ENCODE data around the gene CERK.
"Not testable (repeated sequence)": the region's sequence is repeated elsewhere in the genome, so short reads cannot be mapped to it uniquely, and the experiment has no call there.

The CERK gene

DNA sequence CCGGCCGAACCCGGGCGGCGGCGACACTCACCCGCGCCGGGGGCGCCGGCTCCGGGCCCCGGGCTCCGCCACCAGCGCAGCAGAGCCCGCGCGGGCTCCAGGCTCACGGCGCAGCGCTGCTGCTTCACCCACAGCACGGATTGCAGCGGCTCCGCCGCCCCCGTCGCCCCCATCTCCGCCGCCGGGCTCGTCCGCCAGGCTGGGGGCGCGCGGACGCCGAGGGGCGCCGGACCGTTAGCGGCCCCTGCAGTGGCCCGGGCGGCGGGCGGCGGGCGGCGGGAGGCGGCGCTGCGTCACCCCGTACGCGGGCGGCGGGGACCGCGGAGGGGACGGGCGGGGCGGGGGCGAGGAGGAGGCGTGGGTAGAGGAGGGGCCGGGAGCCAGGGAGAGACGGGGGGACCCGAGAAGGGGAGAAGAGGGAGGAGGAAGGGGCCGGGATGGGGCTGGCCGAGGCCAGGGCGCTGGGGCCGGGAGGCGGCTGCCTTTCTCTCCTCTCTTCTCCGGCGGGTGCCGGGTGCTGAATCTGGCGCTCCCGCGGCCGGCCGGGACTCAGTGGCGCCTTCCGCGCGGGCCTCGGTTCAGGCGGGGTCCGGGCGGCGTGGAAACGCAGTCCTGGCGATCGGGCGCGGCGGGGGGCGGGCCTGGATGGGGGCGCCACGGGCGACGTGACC is at the start of gene CERK:
Gene CERK (minus strand): TSS at position 277 of the 671 bp plus-strand sequence. CDS start 104 bp downstream, at position 173.
- DNase-seq (ENCODE audit: low read depth in 2 of 2, low spot score in 1 of 2): peak in 1 of 2 donors; percentile 52

DNA sequence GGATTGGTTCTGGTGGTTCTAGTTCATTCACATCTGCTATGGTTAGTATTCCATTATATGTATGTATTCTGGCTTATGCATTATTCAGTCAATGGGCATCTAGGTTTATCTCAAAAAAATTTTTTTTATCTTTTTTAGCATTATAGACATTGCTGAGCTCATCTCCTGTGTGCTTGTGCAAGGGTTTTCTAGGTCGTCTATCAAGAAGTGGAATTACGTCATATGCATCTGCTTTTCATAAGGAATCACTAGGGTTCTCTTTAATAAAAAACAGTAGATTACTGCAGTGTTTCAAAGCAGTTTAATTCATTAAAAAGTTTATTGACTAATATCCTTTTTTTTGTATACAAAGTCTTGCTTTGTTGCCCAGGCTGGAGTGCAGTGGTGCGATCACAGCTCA is 45.7 kb upstream of the CERK start:
- no peak for DNase-seq (ENCODE audit: low read depth in 2 of 2, low spot score in 1 of 2)

DNA sequence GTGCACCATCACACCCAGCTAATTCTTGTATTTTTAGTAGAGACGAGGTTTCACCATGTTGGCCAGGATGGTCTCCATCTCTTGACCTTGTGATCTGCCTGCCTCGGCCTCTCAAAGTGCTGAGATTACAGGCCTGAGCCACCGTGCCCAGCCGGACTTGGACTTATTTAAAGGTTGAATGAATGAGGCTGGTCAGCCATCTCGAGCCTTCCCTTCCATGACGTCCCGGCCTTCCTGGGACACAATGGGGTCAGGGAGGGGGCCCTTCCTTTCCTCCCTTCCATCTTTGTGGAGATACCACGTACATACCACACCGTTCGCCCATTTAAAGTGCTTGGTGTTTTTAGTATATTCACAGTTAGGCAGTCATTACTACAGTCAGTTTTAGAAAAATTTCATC is 44.1 kb upstream of the CERK start:
- not testable (repeated sequence) for DNase-seq (ENCODE audit: low read depth in 2 of 2, low spot score in 1 of 2)

GRCh38 chr22:46781291-46781690 is 43.2 kb upstream of the CERK start:
- DNase-seq (ENCODE audit: low read depth in 2 of 2, low spot score in 1 of 2): no peak

DNA sequence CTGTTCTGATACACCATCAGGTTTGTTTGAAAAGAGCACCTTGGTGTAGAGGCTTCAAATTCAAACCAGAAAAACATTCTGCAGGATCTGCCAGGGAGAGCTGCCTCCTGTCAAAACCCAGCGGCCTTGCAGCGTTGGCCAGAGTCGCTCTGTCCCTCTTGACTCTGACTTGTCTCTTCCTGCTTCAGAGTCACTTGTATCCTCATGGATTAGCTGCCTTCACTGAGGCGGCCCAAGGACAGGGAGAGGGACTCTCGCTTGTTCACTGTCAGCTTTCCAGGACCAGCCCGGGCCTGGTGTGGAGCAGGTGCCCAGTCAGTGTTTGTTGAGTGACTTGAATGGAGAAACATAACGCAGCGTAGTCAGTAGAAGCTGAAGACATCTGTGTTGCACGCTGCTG is 42.4 kb upstream of the CERK start:
- no peak for DNase-seq (ENCODE audit: low read depth in 2 of 2, low spot score in 1 of 2)

DNA sequence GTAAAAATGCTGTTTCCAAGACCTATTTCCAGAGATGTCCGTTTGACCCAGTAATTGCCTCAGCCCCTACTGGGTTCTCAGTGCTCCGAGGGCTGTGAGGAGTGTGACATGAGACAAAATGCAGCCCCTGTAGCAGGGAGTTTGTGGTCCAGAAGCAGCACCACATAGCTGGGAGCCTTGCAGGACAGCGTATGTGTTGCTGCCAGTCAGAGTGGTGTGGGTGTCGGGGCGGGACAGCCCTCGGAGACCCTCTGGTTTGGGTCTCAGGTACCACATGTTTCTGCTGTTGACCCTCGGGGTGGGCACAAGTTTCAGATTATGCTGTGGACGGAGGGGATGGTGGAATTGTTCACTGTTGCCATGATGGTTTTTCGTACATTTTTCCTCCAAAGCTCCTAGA is 41.6 kb upstream of the CERK start:
- DNase-seq (ENCODE audit: low read depth in 2 of 2, low spot score in 1 of 2): no peak

DNA sequence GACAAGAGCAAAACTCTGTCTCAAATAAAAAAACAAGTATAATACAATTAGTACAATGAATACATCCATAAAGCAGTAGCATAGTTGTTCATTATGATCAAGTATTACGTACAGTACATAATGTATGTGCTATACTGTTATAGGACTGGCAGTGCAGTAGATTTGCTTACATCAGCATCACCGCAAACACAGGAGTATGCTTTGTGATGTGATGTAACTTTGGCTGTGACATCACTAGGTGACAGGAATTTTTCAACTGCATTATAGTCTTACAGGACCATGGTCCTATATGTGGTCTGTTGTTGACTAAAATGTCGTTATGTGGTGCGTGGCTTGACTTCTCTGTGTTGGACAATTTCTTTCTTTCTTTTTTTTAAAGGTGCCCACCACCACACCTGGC is 41.0 kb upstream of the CERK start:
- DNase-seq (ENCODE audit: low read depth in 2 of 2, low spot score in 1 of 2): no peak

- DNase-seq (ENCODE audit: low read depth in 2 of 2, low spot score in 1 of 2): no peak
These were observed 39.5 kb upstream of the CERK start for GRCh38 chr22:46777609-46777970.

GRCh38 chr22:46776876-46777608 is 39.0 kb upstream of the CERK start:
- DNase-seq (ENCODE audit: low read depth in 2 of 2, low spot score in 1 of 2): no peak

DNA sequence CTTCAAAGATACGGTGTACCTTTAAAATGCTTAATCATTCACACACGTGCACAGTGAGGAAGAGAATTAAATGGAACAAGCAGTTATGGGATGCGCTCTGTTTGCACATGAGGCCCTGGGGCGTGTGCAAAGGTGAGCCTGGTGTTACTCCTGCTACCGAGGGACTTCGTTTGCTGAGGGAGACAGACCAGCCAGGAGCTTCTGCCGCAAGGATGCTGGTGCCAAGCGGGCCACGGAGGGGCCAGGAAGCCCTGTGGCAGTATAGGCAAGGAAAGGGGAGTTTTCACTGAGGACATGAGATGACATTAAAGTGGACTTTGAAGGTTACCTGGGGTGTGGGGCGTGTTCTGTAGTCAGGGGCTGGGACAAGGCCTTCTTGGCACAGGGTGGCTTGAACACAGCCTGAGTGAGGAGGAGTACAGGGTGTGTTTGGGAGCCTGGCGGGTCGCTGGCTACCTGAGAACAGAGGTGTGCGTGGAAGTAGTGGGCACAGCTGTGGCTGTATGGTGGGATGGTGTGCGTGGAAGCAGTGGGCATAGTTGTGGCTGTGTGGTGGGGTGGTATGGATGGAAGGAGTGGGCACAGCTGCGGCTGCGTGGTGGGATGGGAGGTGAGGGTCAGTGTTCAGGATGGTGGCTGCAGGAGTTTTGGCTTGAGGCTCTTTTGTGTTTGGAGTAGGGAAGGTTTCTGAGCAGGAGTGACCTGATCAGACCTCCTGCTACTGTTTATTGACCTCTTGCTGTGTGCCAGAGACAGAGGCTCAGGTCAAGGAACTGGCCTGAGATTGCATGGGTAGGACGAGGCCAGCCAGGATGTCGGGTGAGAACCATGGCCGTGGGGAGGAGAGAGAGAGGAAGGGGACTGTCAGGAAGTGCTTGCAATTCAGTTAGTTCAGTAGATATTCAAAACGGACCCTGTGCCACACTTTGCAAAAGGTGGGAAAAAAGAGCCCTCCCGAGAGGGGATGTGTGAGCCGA is 38.1 kb upstream of the CERK start:
- no peak for DNase-seq (ENCODE audit: low read depth in 2 of 2, low spot score in 1 of 2)

GRCh38 chr22:46774980-46775849 is 37.2 kb upstream of the CERK start:
- DNase-seq (ENCODE audit: low read depth in 2 of 2, low spot score in 1 of 2): no peak

- no peak for DNase-seq (ENCODE audit: low read depth in 2 of 2, low spot score in 1 of 2)
These were observed 36.4 kb upstream of the CERK start for GRCh38 chr22:46774253-46774979.

DNA sequence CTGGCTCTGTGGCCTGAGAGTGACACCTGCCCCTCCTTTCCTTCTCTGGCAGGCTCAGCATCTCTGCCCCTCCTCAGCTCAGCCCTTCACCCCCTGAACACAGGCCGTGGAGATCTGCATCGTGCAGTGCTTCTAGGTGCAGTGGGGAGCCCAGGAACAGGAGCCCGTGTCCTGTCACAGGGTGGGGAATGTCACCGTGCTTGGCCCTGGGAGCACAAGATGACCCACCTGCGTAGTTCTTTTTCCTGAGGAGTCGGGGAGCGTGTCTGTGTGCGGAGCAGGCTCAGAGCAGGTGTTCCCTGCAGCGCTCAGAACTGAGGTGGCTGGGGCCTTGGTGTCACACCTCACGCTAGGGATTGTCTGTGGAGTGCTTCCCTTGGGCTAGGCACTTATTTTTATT is 35.0 kb upstream of the CERK start:
- no peak for DNase-seq (ENCODE audit: low read depth in 2 of 2, low spot score in 1 of 2)

DNA sequence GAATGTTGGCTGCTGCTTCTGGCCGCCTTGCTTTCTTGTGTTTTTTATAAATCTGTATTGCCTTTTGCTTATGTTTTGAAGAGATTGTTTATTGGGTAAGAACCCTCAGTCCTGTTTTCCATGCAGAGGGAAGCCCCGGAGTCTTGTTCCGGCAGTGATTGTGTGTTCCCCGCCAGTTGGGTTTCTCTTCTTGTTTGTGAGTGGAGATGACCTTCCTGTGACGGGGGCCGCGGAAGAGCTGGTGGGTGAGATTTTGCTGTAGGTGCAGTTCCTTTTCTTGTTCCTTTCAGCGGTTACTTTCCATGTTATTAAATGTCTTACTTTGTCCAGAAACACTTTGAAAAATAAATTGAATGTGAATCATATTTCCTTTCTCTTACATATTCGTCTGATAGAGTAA is 32.7 kb upstream of the CERK start:
- no peak for DNase-seq (ENCODE audit: low read depth in 2 of 2, low spot score in 1 of 2)

DNA sequence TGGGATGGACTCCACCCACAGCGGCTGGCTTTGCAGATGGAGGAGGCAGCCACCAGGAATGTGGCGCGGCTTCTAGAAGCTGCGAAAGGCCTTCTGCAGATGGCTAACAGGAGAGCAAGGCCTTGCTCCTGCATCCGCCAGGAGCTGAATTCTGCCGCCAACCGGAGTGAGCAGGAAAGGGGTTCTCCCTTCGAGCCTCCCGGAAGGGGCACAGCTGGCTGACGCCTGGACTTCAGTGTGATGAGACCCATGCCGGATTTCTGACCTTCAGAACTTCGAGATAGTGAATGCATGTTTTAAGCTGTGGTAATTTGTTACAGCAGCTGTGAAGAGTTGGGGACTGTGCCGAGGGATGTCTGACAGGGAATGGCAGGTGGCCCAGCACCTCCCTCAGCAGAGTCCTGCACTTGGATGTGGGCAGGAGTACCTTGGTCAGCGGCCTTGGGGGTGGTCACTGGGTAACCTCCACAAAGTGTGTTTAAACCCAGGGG is 32.1 kb upstream of the CERK start:
- no peak for DNase-seq (ENCODE audit: low read depth in 2 of 2, low spot score in 1 of 2)

- DNase-seq (ENCODE audit: low read depth in 2 of 2, low spot score in 1 of 2): no peak
These were observed 31.7 kb upstream of the CERK start for GRCh38 chr22:46769706-46770105.

GRCh38 chr22:46769191-46769675 is 31.2 kb upstream of the CERK start:
- no peak for DNase-seq (ENCODE audit: low read depth in 2 of 2, low spot score in 1 of 2)

DNA sequence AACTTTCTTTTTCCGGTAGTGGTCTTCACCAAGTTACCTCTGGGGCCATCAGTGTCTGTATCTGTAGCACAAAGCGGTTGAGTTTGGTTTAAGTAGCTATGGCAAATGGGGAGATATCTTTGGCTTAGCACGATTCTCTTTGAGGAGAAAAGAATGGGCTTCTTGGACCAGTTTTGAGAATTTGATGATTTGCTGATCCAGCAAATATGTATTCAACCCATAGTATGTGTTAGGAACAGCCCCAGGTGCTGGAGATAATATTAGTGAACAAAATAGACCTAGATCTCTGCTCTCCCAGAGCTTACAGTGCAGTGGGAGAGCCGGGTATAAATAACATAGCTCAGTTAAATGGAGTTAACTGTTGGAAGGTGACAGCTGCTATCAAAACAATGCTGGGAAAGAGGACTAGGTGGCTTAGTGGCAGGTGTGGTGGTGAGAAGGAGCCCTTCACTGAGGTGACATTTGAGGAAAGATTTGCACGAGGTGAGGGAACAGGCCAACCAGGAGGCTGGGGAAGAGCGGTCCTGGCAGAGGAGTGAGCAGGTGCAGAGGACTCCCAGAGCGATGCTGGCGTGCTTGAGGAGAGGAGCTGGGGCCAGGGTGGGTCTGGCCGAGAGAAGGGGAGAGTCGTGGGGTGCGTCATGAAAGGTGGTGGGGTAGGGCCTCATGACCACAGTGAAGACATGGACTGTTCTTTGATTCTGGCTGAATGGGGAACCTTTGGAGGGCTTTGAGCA is 29.4 kb upstream of the CERK start:
- DNase-seq (ENCODE audit: low read depth in 2 of 2, low spot score in 1 of 2): no peak

- DNase-seq (ENCODE audit: low read depth in 2 of 2, low spot score in 1 of 2): no peak
These were observed 28.6 kb upstream of the CERK start for GRCh38 chr22:46766611-46767010.

All from stimulated activated CD8-positive, alpha-beta memory T cell treated with anti-CD3 and anti-CD28 coated beads, Interleukin-4, amount 100 ng/mL, for 4 hours (primary cell).